OCI-LY1 (cell line): ENCODE results near the gene DUOX1.

Experiments
- EZH2 ChIP-seq: fragments of 200-600 bp; sonication (generic), shearing (Covaris generic); IDR thresholded peaks from 2 replicates; pipeline ENCODE4 v1.8.0; 2017; ENCODE audit warnings: borderline replicate concordance, mixed run types, mild to moderate bottlenecking, antibody characterized with exemption, low read length, moderate library complexity, mixed read lengths
- TF ChIP-seq, protein P1 (sequence below): fragments of 200-600 bp; sonication (generic), shearing (Covaris generic); IDR thresholded peaks from 2 replicates; pipeline ENCODE4 v1.5.1; 2017; ENCODE audit warnings: mild to moderate bottlenecking, antibody characterized with exemption, low read length, moderate library complexity, mixed read lengths

DNA sequence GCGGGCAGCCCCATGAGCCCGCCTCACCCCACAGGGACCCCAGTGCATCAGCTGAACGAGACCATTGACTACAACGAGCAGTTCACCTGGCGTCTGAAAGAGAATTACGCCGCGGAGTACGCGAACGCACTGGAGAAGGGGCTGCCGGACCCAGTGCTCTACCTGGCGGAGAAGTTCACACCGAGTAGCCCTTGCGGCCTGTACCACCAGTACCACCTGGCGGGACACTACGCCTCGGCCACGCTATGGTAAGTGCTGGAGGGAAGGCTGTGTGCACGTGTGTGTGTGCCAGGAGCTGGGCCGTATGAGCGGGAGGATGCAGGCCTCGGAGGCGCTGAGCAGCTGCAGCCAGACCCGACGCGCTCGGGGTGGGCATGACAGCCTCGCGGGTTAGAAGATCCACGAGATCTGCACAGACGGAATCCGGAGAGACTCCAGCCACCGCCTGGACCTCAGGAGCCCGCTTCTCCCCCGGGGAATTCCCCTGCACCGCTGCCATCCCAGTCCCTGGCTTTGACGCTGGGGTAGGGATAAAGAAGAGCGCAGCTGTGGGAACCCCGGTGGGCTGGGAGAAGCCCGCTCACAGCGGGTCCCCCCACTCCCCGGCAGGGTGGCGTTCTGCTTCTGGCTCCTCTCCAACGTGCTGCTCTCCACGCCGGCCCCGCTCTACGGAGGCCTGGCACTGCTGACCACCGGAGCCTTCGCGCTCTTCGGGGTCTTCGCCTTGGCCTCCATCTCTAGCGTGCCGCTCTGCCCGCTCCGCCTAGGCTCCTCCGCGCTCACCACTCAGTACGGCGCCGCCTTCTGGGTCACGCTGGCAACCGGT is 13.1 kb upstream of the DUOX1 start:
- TF ChIP-seq, protein P1, sequence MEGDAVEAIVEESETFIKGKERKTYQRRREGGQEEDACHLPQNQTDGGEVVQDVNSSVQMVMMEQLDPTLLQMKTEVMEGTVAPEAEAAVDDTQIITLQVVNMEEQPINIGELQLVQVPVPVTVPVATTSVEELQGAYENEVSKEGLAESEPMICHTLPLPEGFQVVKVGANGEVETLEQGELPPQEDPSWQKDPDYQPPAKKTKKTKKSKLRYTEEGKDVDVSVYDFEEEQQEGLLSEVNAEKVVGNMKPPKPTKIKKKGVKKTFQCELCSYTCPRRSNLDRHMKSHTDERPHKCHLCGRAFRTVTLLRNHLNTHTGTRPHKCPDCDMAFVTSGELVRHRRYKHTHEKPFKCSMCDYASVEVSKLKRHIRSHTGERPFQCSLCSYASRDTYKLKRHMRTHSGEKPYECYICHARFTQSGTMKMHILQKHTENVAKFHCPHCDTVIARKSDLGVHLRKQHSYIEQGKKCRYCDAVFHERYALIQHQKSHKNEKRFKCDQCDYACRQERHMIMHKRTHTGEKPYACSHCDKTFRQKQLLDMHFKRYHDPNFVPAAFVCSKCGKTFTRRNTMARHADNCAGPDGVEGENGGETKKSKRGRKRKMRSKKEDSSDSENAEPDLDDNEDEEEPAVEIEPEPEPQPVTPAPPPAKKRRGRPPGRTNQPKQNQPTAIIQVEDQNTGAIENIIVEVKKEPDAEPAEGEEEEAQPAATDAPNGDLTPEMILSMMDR = no peak
- no peak for TF ChIP-seq EZH2
